Activated CD8-positive, alpha-beta T cell treated with anti-CD3 and anti-CD28 coated beads for 36 hours (primary cell): Measurements from ENCODE around the gene WDR70. TPM values are rescaled to one million over a fixed set of nuclear protein-coding genes. Genes with fewer than 3 reads are reported as not detected.

Experiments
- ATAC-seq: fragments of 200-7000 bp; cut with Tn5 transposase; one replicate; pipeline ENCODE4 v1.10.0; 2021; ENCODE audit warnings: mild to moderate bottlenecking, moderate library complexity
- CTCF ChIA-PET: fragments of 350-600 bp; sonication (Branson Sonifier 250); formaldehyde crosslinking; loops from one replicate; lab custom pipeline; 2021; ENCODE audit warnings: antibody characterized with exemption; lab: Charles Lee
- POLR2A ChIA-PET: fragments of 350-600 bp; sonication (Branson Sonifier 250); formaldehyde crosslinking; loops from one replicate; lab custom pipeline; 2021; ENCODE audit warnings: antibody characterized with exemption; lab: Charles Lee
- DNase-seq: peaks from one replicate; pipeline ENCODE4 v3.0.0-alpha.2; 2020
- H3K27ac Mint-ChIP-seq: one replicate; pipeline ENCODE4 v1.8.0; 2021; ENCODE audit warnings: mild to moderate bottlenecking, mixed read lengths
- H3K27me3 Mint-ChIP-seq: one replicate; pipeline ENCODE4 v1.8.0; 2021; ENCODE audit warnings: mixed read lengths
- H3K36me3 Mint-ChIP-seq: one replicate; pipeline ENCODE4 v1.8.0; 2021; ENCODE audit warnings: low read depth, mixed read lengths
- H3K4me1 Mint-ChIP-seq: one replicate; pipeline ENCODE4 v1.8.0; 2021; ENCODE audit warnings: low read depth, mixed read lengths
- H3K4me3 Mint-ChIP-seq: one replicate; pipeline ENCODE4 v1.8.0; 2021; ENCODE audit warnings: mild to moderate bottlenecking, moderate library complexity, mixed read lengths
- H3K9me3 Mint-ChIP-seq: one replicate; pipeline ENCODE4 v1.8.0; 2021; ENCODE audit warnings: mixed read lengths
- CTCF ChIP-seq: fragments of 200-600 bp; IDR thresholded peaks from one replicate; pipeline ENCODE4 v1.8.0; 2022; ENCODE audit warnings: antibody characterized with exemption, mild to moderate bottlenecking
- intact Hi-C: fragments of 100-400 bp; cut with micrococcal nuclease; formaldehyde crosslinking; loops from one replicate; pipeline ENCODE4 v1.10.0; 2022
- total RNA-seq, 2 experiments: library from RNA; stranded (reverse); gene quantifications; one replicate each; pipeline ENCODE4 v1.2.3, GENCODE V29; 2021

The WDR70 gene
- total RNA-seq, 2 experiments from 2014 or later = 30.8 to 32.7 TPM

- DNase-seq (no peak), ATAC-seq (no peak)
- Mint-ChIP-seq H3K36me3 (peaks cover 31% of the 10 kb centered on the region), H3K4me1 (peaks cover 3% of the 10 kb centered on the region), H3K27ac (no peak overlapping the region), H3K4me3 (no peak overlapping the region), H3K9me3 (peaks cover 9% of the 10 kb centered on the region), H3K27me3 (no peaks in the 10 kb centered on the region)
- TF ChIP-seq CTCF = no peak
- CTCF ChIA-PET = interaction anchor here (0.9 kb wide), 1 partner anchor 77 kb away, joined by 3 read pairs; no protein-coding TSS in a partner anchor
- POLR2A ChIA-PET = interaction anchor here (0.8 kb wide), 1 partner anchor 22 kb away, joined by 3 read pairs; no protein-coding TSS in a partner anchor
- intact Hi-C loops = no loop called here
Observed at GRCh38 chr5:37490931-37491330, 111.8 kb downstream of the WDR70 start.

DNA sequence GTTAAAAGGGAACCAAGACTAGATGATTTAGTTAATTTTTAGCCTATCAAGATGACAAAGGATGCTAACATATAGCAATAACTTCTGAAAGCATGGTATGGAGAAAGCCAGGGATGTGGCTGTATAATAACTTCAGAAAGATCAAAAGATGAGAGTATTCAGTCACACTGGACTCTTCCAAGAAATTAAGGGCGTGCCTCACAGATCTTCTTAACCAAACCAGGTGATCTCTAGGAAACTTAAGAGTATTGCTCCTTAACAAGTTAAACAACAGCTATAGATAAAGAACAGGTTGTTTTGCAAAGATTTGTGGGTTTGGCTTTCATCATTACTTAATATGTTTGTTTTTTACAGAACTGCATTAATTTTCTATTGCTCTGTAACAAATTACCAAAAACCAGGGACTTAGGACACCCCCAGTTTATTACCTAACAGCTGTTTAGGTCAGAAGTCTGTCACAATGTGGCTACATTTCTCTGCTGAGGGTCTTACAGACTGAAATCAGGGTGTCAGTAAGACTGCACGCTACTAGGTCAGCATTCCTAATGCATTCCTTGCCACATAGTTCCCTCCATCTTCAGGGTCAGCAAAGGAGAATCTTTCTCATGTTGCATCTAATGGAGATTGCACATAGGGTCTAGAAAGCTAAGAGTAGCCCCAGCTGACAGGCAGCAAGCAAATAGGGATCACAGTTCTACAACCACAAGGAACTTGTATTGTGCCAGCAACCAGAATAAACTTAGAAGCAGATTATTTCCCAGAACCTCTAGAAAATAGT is 113.8 kb downstream of the WDR70 start:
- Mint-ChIP-seq H3K36me3 (peaks cover 25% of the 10 kb centered on the region), H3K27me3 (no peaks in the 10 kb centered on the region), H3K4me1 (peaks cover 3% of the 10 kb centered on the region), H3K9me3 (peaks cover 2% of the 10 kb centered on the region), H3K27ac (no peak overlapping the region), H3K4me3 (no peak overlapping the region)
- intact Hi-C loops = no loop called here
- ChIA-PET POLR2A (no interaction called here), CTCF (no interaction called here)
- TF ChIP-seq CTCF = no peak
- DNase-seq (no peak), ATAC-seq (no peak)

GRCh38 chr5:37494756-37495155 is 115.6 kb downstream of the WDR70 start:
- no peak overlapping the region for H3K4me3 Mint-ChIP-seq
- intact Hi-C loops = no loop called here
- CTCF ChIA-PET = no interaction called here

DNA sequence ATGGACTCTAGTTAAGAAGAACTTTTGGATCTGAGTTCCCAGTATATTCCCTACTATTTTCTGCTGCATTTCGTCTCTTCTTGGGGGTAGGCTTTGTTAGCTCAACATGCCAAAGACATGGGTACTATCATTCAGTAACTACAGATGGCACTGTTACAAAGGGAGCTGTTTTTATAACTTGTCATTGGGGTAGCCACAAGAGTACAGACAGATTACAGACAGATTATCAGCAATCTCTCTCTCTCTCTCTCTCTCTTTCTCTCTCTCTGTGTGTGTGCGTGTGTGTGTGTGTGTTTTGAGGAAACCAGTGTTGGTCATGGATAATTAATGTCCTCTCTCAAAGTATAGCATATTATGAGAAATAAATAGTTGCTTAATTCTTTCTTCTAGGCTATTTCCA is 116.1 kb downstream of the WDR70 start:
- Mint-ChIP-seq H3K9me3 (no peaks in the 10 kb centered on the region), H3K27ac (no peak overlapping the region), H3K4me3 (no peak overlapping the region), H3K36me3 (peaks cover 30% of the 10 kb centered on the region), H3K27me3 (no peaks in the 10 kb centered on the region), H3K4me1 (peaks cover 3% of the 10 kb centered on the region)
- POLR2A ChIA-PET = no interaction called here
- no peak for ATAC-seq
- intact Hi-C loops = no loop called here
- CTCF ChIA-PET = no interaction called here
- TF ChIP-seq CTCF = no peak
- DNase-seq = no peak

More at GRCh38 chr5:37494756-37495155, 115.6 kb downstream of the WDR70 start:
- no peak for TF ChIP-seq CTCF
- peaks cover 3% of the 10 kb centered on the region for H3K4me1 Mint-ChIP-seq
- POLR2A ChIA-PET = no interaction called here
- no peaks in the 10 kb centered on the region for H3K9me3 Mint-ChIP-seq
- H3K27me3 Mint-ChIP-seq = no peaks in the 10 kb centered on the region
- DNase-seq = no peak
- ATAC-seq = no peak
- H3K27ac Mint-ChIP-seq = no peak overlapping the region
- peaks cover 30% of the 10 kb centered on the region for H3K36me3 Mint-ChIP-seq

GRCh38 chr5:37495668-37496347 is 116.7 kb downstream of the WDR70 start:
- Mint-ChIP-seq H3K9me3 (no peaks in the 10 kb centered on the region), H3K36me3 (peaks cover 32% of the 10 kb centered on the region), H3K27me3 (no peaks in the 10 kb centered on the region), H3K4me1 (peaks cover 3% of the 10 kb centered on the region), H3K27ac (no peak overlapping the region), H3K4me3 (no peak overlapping the region)
- ATAC-seq (no peak), DNase-seq (no peak)
- ChIA-PET POLR2A (no interaction called here), CTCF (interaction anchor here (1.2 kb wide), 1 partner anchor 83 kb away, joined by 3 read pairs; no protein-coding TSS in a partner anchor)
- intact Hi-C loops = no loop called here
- TF ChIP-seq CTCF = no peak
